Esophagus muscularis mucosa (tissue), 4 donors: Measurements from ENCODE around the gene FMN1.

Experiments used
- CTCF ChIP-seq, 3 experiments: fragments of 200-600 bp in 2 of 3; fragments of 450-650 bp in 1 of 3; sonication (generic) in 2 of 3; IDR thresholded peaks; one replicate each; pipeline ENCODE4 v1.5.1; 2017 to 2019; ENCODE audit warnings: antibody characterized with exemption in 3 of 3, mild to moderate bottlenecking in 2 of 3, moderate library complexity in 1 of 3
- EP300 ChIP-seq: sonication (generic); formaldehyde crosslinking; IDR thresholded peaks from one replicate; pipeline ENCODE4 v1.6.1; 2017; ENCODE audit warnings: antibody characterized with exemption
- POLR2A ChIP-seq: fragments of 450-650 bp; IDR thresholded peaks from one replicate; pipeline ENCODE4 v1.6.1; 2017; ENCODE audit warnings: antibody characterized with exemption, moderate library complexity, mild to moderate bottlenecking, low read depth
- POLR2AphosphoS5 ChIP-seq, 2 donors: sonication (generic); formaldehyde crosslinking; IDR thresholded peaks; one replicate each; pipeline ENCODE4 v1.6.1; 2017; ENCODE audit warnings: antibody characterized with exemption in 2 of 2

- TF ChIP-seq CTCF (IDR thresholded peaks at IDR 0.05) (no peak), POLR2AphosphoS5 (IDR thresholded peaks at IDR 0.05) (no peak), EP300 (no peak), POLR2A (no peak)
Measured at GRCh38 chr15:32901192-32901591, 293.3 kb downstream of the FMN1 start.
